ENCODE data around the gene ETS2. TPM values are rescaled to one million over a fixed set of nuclear protein-coding genes. Genes with fewer than 3 reads are reported as not detected.

The ETS2 gene
- total RNA-seq, 4 donors from 2014 or later: 154 to 644 (median 289) TPM

DNA sequence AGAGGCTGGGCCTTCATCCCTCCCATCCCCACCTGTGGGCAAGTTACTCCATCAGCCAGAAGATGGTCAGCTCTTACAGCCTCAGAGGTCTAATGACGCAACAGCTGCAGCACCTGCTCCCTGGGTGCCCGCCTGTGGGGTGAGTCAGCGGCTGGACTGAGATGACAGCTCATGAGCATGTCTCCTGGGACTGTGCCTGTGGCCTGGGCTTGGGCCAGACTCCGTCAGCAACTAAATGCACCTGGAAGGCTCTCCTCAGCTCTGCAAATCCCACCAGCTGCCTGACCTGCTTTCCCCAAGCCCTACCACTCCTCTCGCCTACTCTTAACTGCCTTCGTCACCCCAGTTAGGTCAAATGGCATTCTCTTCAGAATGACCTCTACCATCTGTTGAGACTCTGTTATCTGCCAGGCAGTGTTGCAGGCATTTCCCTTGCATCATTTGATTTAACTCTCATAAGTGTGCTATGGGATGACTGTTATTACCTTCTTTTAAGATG lies 47.7 kb downstream of the ETS2 start:
- WGBS, 2 donors: 42 to 65% methylated on average over 6 of the region's 6 CpGs
- peak in 1 of 2 donors; percentile 41 for DNase-seq (ENCODE audit: low spot score in 2 of 2)
- TF ChIP-seq POLR2A (IDR thresholded peaks at IDR 0.05): no peak
- TF ChIP-seq, protein P1, sequence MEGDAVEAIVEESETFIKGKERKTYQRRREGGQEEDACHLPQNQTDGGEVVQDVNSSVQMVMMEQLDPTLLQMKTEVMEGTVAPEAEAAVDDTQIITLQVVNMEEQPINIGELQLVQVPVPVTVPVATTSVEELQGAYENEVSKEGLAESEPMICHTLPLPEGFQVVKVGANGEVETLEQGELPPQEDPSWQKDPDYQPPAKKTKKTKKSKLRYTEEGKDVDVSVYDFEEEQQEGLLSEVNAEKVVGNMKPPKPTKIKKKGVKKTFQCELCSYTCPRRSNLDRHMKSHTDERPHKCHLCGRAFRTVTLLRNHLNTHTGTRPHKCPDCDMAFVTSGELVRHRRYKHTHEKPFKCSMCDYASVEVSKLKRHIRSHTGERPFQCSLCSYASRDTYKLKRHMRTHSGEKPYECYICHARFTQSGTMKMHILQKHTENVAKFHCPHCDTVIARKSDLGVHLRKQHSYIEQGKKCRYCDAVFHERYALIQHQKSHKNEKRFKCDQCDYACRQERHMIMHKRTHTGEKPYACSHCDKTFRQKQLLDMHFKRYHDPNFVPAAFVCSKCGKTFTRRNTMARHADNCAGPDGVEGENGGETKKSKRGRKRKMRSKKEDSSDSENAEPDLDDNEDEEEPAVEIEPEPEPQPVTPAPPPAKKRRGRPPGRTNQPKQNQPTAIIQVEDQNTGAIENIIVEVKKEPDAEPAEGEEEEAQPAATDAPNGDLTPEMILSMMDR (IDR thresholded peaks at IDR 0.05): no peak
- H3K4me3 ChIP-seq (ENCODE audit: low read depth, poor library complexity, severe bottlenecking): no peak overlapping the region
- intact Hi-C loops (cut with DNase I; ENCODE audit: low total_unique reads): no loop called here

DNA sequence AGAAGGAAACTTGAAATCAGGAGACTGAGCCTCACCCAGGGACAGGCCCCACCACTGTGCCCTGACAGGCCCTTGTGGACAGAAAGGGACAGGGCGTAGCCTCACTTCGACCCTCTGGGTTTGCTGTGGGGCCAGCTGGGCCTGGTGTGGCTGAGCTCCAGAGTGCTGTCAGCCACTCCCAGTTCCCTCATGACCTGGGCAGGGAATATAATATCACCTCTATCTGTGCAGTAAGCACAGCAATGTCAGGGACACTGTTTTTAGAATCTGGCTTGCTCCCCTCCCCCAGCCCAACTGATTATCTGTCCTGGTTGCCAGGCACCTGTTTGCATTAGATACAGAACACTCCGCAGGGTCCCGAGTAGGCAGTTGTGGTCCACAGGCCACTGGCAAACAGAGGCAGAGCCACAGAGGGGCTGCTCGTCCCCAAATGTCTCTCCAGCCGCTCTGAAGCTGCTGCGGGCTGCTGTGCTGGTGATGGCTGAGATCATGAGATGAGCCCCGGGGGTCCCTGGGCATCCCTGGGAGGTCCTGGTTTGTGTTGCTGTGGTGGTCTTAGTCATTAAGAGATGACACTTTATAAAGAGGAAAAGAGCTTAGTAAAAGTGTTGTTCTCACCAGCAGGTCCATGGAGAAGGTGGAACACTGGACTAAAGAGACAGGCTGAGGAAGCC lies 51.6 kb downstream of the ETS2 start:
- TF ChIP-seq, protein P1 (IDR thresholded peaks at IDR 0.05): no peak
- no peak for TF ChIP-seq POLR2A (IDR thresholded peaks at IDR 0.05)
- no peak for DNase-seq (ENCODE audit: low spot score in 2 of 2)
- intact Hi-C loops (cut with DNase I; ENCODE audit: low total_unique reads): no loop called here
- no peak overlapping the region for H3K4me3 ChIP-seq (ENCODE audit: low read depth, poor library complexity, severe bottlenecking)
- 89% methylated on average over 7 to 8 of the region's 8 CpGs for WGBS, 2 donors

DNA sequence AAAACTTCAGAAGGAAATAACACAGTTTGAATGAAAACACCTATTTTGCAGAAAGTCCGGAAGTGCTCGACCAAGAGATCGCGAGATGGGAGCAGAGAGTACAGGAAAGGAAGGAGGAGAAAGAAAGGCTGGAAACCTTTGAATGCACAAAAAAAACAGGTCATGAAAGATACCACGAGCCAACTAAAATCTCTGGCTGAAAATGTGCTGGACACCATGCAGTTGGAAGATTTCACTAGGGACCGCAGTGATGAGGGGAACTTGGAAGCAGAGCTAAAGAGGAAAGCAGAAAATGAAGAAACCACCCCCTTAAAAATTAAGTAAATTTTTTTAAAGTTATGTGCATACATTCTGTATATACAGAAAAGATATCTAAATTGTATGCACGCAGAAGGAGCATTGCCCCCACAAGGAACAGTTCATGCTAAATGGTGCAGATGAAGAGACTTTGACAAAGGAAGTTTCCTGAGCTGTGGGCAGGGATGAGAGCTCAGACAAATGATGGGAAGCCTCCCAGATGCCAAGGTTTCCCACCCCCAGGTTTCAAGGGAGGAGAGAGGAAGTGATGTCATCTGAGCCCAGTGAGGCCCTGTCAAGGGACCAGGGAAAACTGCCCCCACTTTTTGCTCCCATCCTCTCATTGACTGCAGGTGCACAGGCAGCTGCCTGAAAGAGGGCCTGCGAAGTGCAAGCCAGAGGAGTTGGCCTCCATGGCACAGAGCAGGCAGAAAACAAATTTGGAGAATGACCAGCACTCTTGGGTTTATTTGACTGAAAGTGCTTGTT lies 52.5 kb downstream of the ETS2 start:
- no peak for TF ChIP-seq POLR2A (IDR thresholded peaks at IDR 0.05)
- TF ChIP-seq, protein P1 (IDR thresholded peaks at IDR 0.05): no peak
- no peak for DNase-seq (ENCODE audit: low spot score in 2 of 2)
- intact Hi-C loops (cut with DNase I; ENCODE audit: low total_unique reads): no loop called here
- no peak overlapping the region for H3K4me3 ChIP-seq (ENCODE audit: low read depth, poor library complexity, severe bottlenecking)
- 72 to 74% methylated on average over 8 of the region's 8 CpGs for WGBS, 2 donors

DNA sequence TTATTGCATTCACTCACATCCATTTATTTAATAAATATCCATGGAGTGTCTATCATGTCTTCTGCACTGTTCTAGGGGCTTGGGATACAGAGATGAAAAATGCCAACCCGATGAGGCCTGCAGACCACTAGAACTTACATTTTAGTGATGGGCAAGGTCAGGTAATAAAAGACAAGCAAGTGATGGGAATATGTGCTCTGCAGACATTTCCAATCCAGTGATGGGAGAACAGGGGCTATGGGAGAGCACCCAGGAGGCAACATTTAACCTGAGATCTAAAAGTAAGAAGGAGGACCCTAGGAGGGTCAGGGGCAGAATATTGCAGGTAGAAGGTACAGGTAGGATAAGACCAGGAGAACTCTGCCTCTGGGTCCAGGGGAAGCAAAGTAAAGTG lies 53.1 kb downstream of the ETS2 start:
- TF ChIP-seq, protein P1 (IDR thresholded peaks at IDR 0.05): no peak
- no peak for TF ChIP-seq POLR2A (IDR thresholded peaks at IDR 0.05)
- intact Hi-C loops (cut with DNase I; ENCODE audit: low total_unique reads): no loop called here
- DNase-seq (ENCODE audit: low spot score in 2 of 2): no peak
- 93 to 95% methylated on average over 1 of the region's 1 CpG for WGBS, 2 donors
- no peak overlapping the region for H3K4me3 ChIP-seq (ENCODE audit: low read depth, poor library complexity, severe bottlenecking)

DNA sequence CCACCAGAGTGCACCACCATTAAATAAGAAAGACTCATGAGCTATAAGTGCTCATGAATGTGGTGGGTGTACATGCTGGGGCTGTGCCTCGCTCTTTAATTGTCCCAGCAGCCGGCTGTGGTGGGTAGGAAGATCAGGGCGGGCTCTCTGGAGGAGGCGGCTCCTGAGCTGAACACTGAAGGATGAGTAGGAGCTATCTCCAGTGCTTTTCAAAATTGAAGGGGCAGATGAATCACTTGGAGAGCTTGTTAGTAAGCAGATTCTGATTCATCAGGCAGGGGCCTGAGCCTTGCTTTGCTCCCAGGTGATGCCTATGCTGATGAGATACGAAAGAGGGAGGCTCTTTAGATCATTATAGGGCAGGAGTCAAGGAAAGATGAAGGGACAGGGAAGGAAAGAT lies 54.1 kb downstream of the ETS2 start:
- WGBS, 2 donors: 83 to 93% methylated on average over 5 of the region's 5 CpGs
- DNase-seq (ENCODE audit: low spot score in 2 of 2): no peak
- no peak overlapping the region for H3K4me3 ChIP-seq (ENCODE audit: low read depth, poor library complexity, severe bottlenecking)
- TF ChIP-seq, protein P1 (IDR thresholded peaks at IDR 0.05): no peak
- TF ChIP-seq POLR2A (IDR thresholded peaks at IDR 0.05): no peak
- intact Hi-C loops (cut with DNase I; ENCODE audit: low total_unique reads): no loop called here

All from lower leg skin (tissue), 4 donors.